DND-41 (cell line): Measurements from ENCODE around the gene AHNAK.
"Not testable (repeated sequence)": the region's sequence is repeated elsewhere in the genome, so short reads cannot be mapped to it uniquely, and the experiment has no call there.

Experiments
- EZH2 ChIP-seq: IDR thresholded peaks from 3 replicates; pipeline ENCODE4 v1.6.1; 2012; ENCODE audit warnings: borderline replicate concordance, low read depth, mild to moderate bottlenecking, moderate library complexity, low read length, inconsistent platforms; ENCODE audit not compliant: severe bottlenecking
- TF ChIP-seq, protein P1 (sequence below): IDR thresholded peaks from 2 replicates; pipeline ENCODE4 v1.5.1; 2012; ENCODE audit warnings: borderline replicate concordance, low read length, moderate library complexity, mild to moderate bottlenecking; ENCODE audit not compliant: poor library complexity, severe bottlenecking; ENCODE audit errors: extremely low read depth

DNA sequence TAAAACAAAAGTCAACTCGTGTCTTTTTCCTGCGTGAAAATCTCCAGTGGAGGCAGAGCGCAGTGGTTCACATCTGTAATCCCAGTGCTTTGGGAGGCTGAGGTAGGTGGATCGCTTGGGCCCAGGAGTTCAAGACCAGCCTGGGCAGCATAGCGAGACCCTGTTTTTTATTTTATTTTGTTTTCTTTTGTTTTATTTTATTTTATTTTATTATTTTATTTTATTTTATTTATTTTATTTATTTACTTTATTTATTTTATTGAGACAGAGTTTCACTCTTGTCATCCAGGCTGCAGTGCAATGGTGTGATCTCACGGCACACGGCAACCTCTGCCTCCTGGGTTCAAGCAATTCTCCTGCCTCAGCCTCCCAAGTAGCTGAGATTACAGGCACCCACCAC, 96.7 kb downstream of the AHNAK start:
- TF ChIP-seq, protein P1, sequence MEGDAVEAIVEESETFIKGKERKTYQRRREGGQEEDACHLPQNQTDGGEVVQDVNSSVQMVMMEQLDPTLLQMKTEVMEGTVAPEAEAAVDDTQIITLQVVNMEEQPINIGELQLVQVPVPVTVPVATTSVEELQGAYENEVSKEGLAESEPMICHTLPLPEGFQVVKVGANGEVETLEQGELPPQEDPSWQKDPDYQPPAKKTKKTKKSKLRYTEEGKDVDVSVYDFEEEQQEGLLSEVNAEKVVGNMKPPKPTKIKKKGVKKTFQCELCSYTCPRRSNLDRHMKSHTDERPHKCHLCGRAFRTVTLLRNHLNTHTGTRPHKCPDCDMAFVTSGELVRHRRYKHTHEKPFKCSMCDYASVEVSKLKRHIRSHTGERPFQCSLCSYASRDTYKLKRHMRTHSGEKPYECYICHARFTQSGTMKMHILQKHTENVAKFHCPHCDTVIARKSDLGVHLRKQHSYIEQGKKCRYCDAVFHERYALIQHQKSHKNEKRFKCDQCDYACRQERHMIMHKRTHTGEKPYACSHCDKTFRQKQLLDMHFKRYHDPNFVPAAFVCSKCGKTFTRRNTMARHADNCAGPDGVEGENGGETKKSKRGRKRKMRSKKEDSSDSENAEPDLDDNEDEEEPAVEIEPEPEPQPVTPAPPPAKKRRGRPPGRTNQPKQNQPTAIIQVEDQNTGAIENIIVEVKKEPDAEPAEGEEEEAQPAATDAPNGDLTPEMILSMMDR = not testable (repeated sequence)
- not testable (repeated sequence) for TF ChIP-seq EZH2
